IMR-90 (cell line): Measurements from ENCODE around the gene ROGDI. TPM values are rescaled to one million over a fixed set of nuclear protein-coding genes. Genes with fewer than 3 reads are reported as not detected.

Experiments used
- ATAC-seq: fragments of 200-7000 bp; cut with Tn5 transposase; 2 replicates; pipeline ENCODE4 v1.9.1; 2020; ENCODE audit warnings: low read depth, mild to moderate bottlenecking, moderate library complexity
- BruUV-seq: library from RNA; stranded (reverse); fragments of 400-500 nt; replicated peaks from 2 replicates; lab custom pipeline; 2021; lab: Mats Ljungman, UMichigan
- CTCF ChIA-PET: fragments of 300-600 bp; formaldehyde crosslinking; extraction: SDS; loops from one replicate; lab custom pipeline; 2021; ENCODE audit warnings: antibody characterized with exemption; lab: Yijun Ruan, JAX
- POLR2A ChIA-PET: fragments of 300-600 bp; sonication (Branson Sonifier 250); formaldehyde crosslinking; loops from one replicate; lab custom pipeline; 2022; ENCODE audit warnings: antibody characterized with exemption; ENCODE audit not compliant: unreplicated experiment; lab: Charles Lee
- DNase-seq: peaks from one replicate; pipeline ENCODE4 v3.0.0; 2013
- H2AFZ ChIP-seq: replicated peaks from 2 replicates; pipeline ENCODE3; 2013; ENCODE audit warnings: low read length, mild to moderate bottlenecking; ENCODE audit not compliant: poor library complexity
- H2AK5ac ChIP-seq: 2 replicates; pipeline ENCODE4 v1.6.1; 2013; ENCODE audit warnings: low read depth, low read length, inconsistent platforms
- H2AK9ac ChIP-seq: replicated peaks from 2 replicates; pipeline ENCODE3; 2013; ENCODE audit warnings: mild to moderate bottlenecking, low read depth, low read length, moderate library complexity; ENCODE audit not compliant: poor library complexity
- H2BK120ac ChIP-seq: 2 replicates; pipeline ENCODE4 v1.6.1; 2013; ENCODE audit warnings: low read depth, low read length, inconsistent platforms
- H2BK15ac ChIP-seq: 3 replicates; pipeline ENCODE4 v1.6.1; 2013; ENCODE audit warnings: low read depth, low read length, inconsistent platforms
- H2BK20ac ChIP-seq: 2 replicates; pipeline ENCODE4 v1.6.1; 2013; ENCODE audit warnings: low read depth, mild to moderate bottlenecking, inconsistent platforms, low read length, moderate library complexity
- H2BK5ac ChIP-seq: 2 replicates; pipeline ENCODE4 v1.6.1; 2013; ENCODE audit warnings: mild to moderate bottlenecking, low read depth, low read length, inconsistent platforms; ENCODE audit not compliant: poor library complexity, severe bottlenecking
- H3K14ac ChIP-seq: replicated peaks from 2 replicates; pipeline ENCODE4 v1.6.1; 2013; ENCODE audit warnings: low read depth, low read length, inconsistent platforms
- H3K18ac ChIP-seq: 2 replicates; pipeline ENCODE4 v1.6.1; 2013; ENCODE audit warnings: low read depth, low read length, control low read depth
- H3K23ac ChIP-seq: 2 replicates; pipeline ENCODE4 v1.6.1; 2013; ENCODE audit warnings: low read depth, low read length, inconsistent platforms
- H3K27ac ChIP-seq: 2 replicates; pipeline ENCODE4 v1.5.1; 2013; ENCODE audit warnings: mild to moderate bottlenecking, control low read depth, low read length; ENCODE audit not compliant: insufficient read depth
- H3K27me3 ChIP-seq: 2 replicates; pipeline ENCODE4 v1.6.1; 2013; ENCODE audit warnings: low read length; ENCODE audit not compliant: control insufficient read depth, insufficient read depth
- H3K36me3 ChIP-seq: 2 replicates; pipeline ENCODE4 v1.6.1; 2013; ENCODE audit warnings: low read length, mixed read lengths; ENCODE audit not compliant: control insufficient read depth, insufficient read depth
- H3K4ac ChIP-seq: 2 replicates; pipeline ENCODE4 v1.6.1; 2013; ENCODE audit warnings: low read depth, low read length, inconsistent platforms
- H3K4me1 ChIP-seq: 2 replicates; pipeline ENCODE4 v1.6.1; 2013; ENCODE audit warnings: low read length, mixed read lengths; ENCODE audit not compliant: control insufficient read depth, insufficient read depth
- H3K4me2 ChIP-seq: 2 replicates; pipeline ENCODE4 v1.6.1; 2013; ENCODE audit warnings: low read depth, mild to moderate bottlenecking, control low read depth, low read length, moderate library complexity
- H3K4me3 ChIP-seq: 2 replicates; pipeline ENCODE4 v1.5.1; 2013; ENCODE audit warnings: low read depth, mild to moderate bottlenecking, control low read depth, low read length, moderate library complexity; ENCODE audit not compliant: insufficient read depth
- H3K56ac ChIP-seq: 2 replicates; pipeline ENCODE4 v1.6.1; 2013; ENCODE audit warnings: low read length, inconsistent platforms; ENCODE audit not compliant: insufficient read depth; ENCODE audit errors: extremely low read depth
- H3K79me1 ChIP-seq, 2 experiments: 2 replicates each; pipeline ENCODE4 v1.6.1; 2013; ENCODE audit warnings: low read length in 2 of 2, inconsistent platforms in 1 of 2, low read depth in 1 of 2
- H3K9ac ChIP-seq: 2 replicates; pipeline ENCODE4 v1.6.1; 2013; ENCODE audit warnings: low read depth, low read length, control low read depth
- H3K9me1 ChIP-seq: 2 replicates; pipeline ENCODE4 v1.6.1; 2013; ENCODE audit warnings: low read length, inconsistent platforms; ENCODE audit not compliant: insufficient read depth
- H3K9me3 ChIP-seq: 2 replicates; pipeline ENCODE4 v1.6.1; 2013; ENCODE audit warnings: low read length; ENCODE audit not compliant: control insufficient read depth, insufficient read depth
- H4K20me1 ChIP-seq: 2 replicates; pipeline ENCODE4 v1.6.1; 2013; ENCODE audit warnings: low read length, inconsistent platforms; ENCODE audit not compliant: insufficient read depth
- H4K5ac ChIP-seq: 2 replicates; pipeline ENCODE4 v1.6.1; 2013; ENCODE audit warnings: mild to moderate bottlenecking, low read depth, low read length, control low read depth
- H4K8ac ChIP-seq, 2 experiments: 2 replicates each; pipeline ENCODE4 v1.6.1; 2013; ENCODE audit warnings: low read depth in 2 of 2, low read length in 2 of 2, control low read depth in 1 of 2, inconsistent platforms in 1 of 2
- H4K91ac ChIP-seq: 2 replicates; pipeline ENCODE4 v1.6.1; 2013; ENCODE audit warnings: low read depth, low read length, inconsistent platforms; ENCODE audit not compliant: insufficient read depth
- BHLHE40 ChIP-seq: fragments of 150-350 bp; IDR thresholded peaks from 2 replicates; pipeline ENCODE4 v1.6.1; 2016; ENCODE audit warnings: mild to moderate bottlenecking, low read depth, low read length
- CHD1 ChIP-seq: IDR thresholded peaks from 2 replicates; pipeline ENCODE4 v1.6.1; 2012; ENCODE audit warnings: low read depth, low read length, improper control_type of control experiment
- CTCF ChIP-seq: conservative IDR thresholded peaks from 2 replicates; pipeline ENCODE4 v1.5.1; 2012; ENCODE audit warnings: mild to moderate bottlenecking, low read depth, low read length, improper control_type of control experiment
- MAFK ChIP-seq: IDR thresholded peaks from 2 replicates; pipeline ENCODE4 v1.6.1; 2012; ENCODE audit warnings: low read depth, low read length, improper control_type of control experiment
- MAZ ChIP-seq: IDR thresholded peaks from 2 replicates; pipeline ENCODE4 v1.6.1; 2012; ENCODE audit warnings: low read depth, mild to moderate bottlenecking, low read length, improper control_type of control experiment, moderate library complexity, borderline replicate concordance
- MXI1 ChIP-seq: IDR thresholded peaks from 2 replicates; pipeline ENCODE4 v1.6.1; 2012; ENCODE audit warnings: low read depth, mild to moderate bottlenecking, low read length, moderate library complexity, borderline replicate concordance
- NFE2L2 ChIP-seq: fragments of 150-350 bp; IDR thresholded peaks from 2 replicates; pipeline ENCODE4 v1.6.1; 2016; ENCODE audit warnings: low read depth, mild to moderate bottlenecking, low read length
- RCOR1 ChIP-seq: IDR thresholded peaks from 2 replicates; pipeline ENCODE4 v1.6.1; 2012; ENCODE audit warnings: mild to moderate bottlenecking, low read length, improper control_type of control experiment; ENCODE audit not compliant: insufficient replicate concordance
- WGBS, 2 experiments: methylation state at CpG; one replicate each; pipeline versions ENCODE4 v1.1.5 to v1.1.7; 2013; ENCODE audit warnings: missing lambda C conversion rate in 2 of 2; ENCODE audit not compliant: insufficient read length in 1 of 2; ENCODE audit errors: extremely low coverage in 2 of 2; 5-methylcytosine and 5-hydroxymethylcytosine counted together
- dilution Hi-C: fragments of 300-500 bp; cut with HindIII; formaldehyde crosslinking; loops from one replicate; pipeline ENCODE4 v1.14.3; 2018; ENCODE audit warnings: low sequenced_read_pairs; ENCODE audit not compliant: unreplicated experiment
- in situ Hi-C: fragments of 300-500 bp; cut with MboI; formaldehyde crosslinking; loops from 3 replicates; pipeline ENCODE4 v1.14.3; 2019; ENCODE audit warnings: low sequenced_read_pairs, inconsistent platforms, mixed read lengths
- intact Hi-C: fragments of 100-400 bp; cut with micrococcal nuclease; formaldehyde crosslinking; loops from 2 replicates; pipeline ENCODE4 v1.10.0; 2022
- polyA plus RNA-seq, 3 experiments: library from polyadenylated mRNA; depleted of rRNA; stranded (reverse); fragments of >200 nt; gene quantifications; 2 replicates each; pipeline ENCODE4 v1.2.3, GENCODE V29; 2012; ENCODE audit warnings: low replicate concordance in 1 of 3
- total RNA-seq: library from RNA; depleted of rRNA; stranded (reverse); fragments of >200 nt; gene quantifications from 2 replicates; pipeline ENCODE4 v1.2.3, GENCODE V29; 2012

The ROGDI gene
- total and polyA plus RNA-seq, 2 of the 4 experiments (the other 2 are of a cell fraction): 13.6 to 27.1 TPM

- Histone ChIP-seq H4K8ac (no peak overlapping the region), H3K27ac (no peak overlapping the region), H3K9me1 (no peaks in the 10 kb centered on the region), H2BK15ac (no peak overlapping the region), H2BK5ac (no peak overlapping the region), H3K9me3 (no peaks in the 10 kb centered on the region), H3K4ac (no peak overlapping the region), H2BK120ac (no peak overlapping the region), H3K4me1 (no peaks in the 10 kb centered on the region), H3K4me3 (no peak overlapping the region), H3K79me1 (peaks cover 44 to 52% of the 10 kb centered on the region in 2 experiments), H3K56ac (no peak overlapping the region), H3K27me3 (no peaks in the 10 kb centered on the region), H2AK5ac (no peak overlapping the region), H2BK20ac (no peak overlapping the region), H3K9ac (no peak overlapping the region), H2AK9ac (no peak overlapping the region), H3K23ac (no peak overlapping the region), H3K14ac (no peak overlapping the region), H3K18ac (no peak overlapping the region), H3K4me2 (no peak overlapping the region), H4K91ac (no peak overlapping the region), H4K20me1 (peaks cover 25% of the 10 kb centered on the region; the same call in 1 of the 2 replicates), H3K36me3 (peaks cover 69% of the 10 kb centered on the region), H4K5ac (no peak overlapping the region), H2AFZ (no peak overlapping the region)
- POLR2A ChIA-PET: no interaction called here
- in situ Hi-C loops: no loop called here
- CTCF ChIA-PET: no interaction called here
- TF ChIP-seq MAZ: no peak
- no peak for TF ChIP-seq MXI1
- TF ChIP-seq RCOR1: no peak
- no peak for TF ChIP-seq MAFK
- TF ChIP-seq CTCF: no peak
- no peak for TF ChIP-seq NFE2L2
- no peak for TF ChIP-seq BHLHE40
- TF ChIP-seq CHD1: no peak
- dilution Hi-C loops: no loop called here
- WGBS, 2 experiments: 100% methylated on average over 1 of the region's 8 CpGs; no CpG with 5 or more reads in 1 of the 2 experiments
- intact Hi-C loops: no loop called here
- DNase-seq (no peak), ATAC-seq (no peak)
- no TSS peak for BruUV-seq
These were observed 29.2 kb upstream of the ROGDI start for GRCh38 chr16:4831616-4832015.
